A549 (cell line): ENCODE data around the gene ATRN. TPM values are rescaled to one million over a fixed set of nuclear protein-coding genes. Genes with fewer than 3 reads are reported as not detected.

Source experiments
- ATAC-seq, 2 experiments: fragments of 200-7000 bp in 1 of 2; fragments of >200 bp in 1 of 2; cut with Nextera tagmentation in 1 of 2; cut with Tn5 transposase in 1 of 2; 3 replicates each; pipeline versions ENCODE4 v1.8.0 to v1.9.1; 2018 to 2020; ENCODE audit warnings: mild to moderate bottlenecking in 1 of 2, moderate library complexity in 1 of 2
- CTCF ChIA-PET: fragments of 300-600 bp; sonication (Branson Sonifier 250); formaldehyde crosslinking; extraction: SDS; loops from one replicate; lab custom pipeline; 2021; ENCODE audit warnings: antibody characterized with exemption, inconsistent platforms; lab: Yijun Ruan, JAX
- POLR2A ChIA-PET: fragments of 350-600 bp; formaldehyde crosslinking; extraction: SDS; loops from one replicate; lab custom pipeline; 2021; ENCODE audit warnings: antibody characterized with exemption, inconsistent platforms; lab: Yijun Ruan, JAX
- DNase-seq, 2 experiments: peaks; one replicate each; pipeline versions ENCODE4 v3.0.0 to v3.0.0-alpha.2; 2011 to 2016; ENCODE audit warnings: low read depth in 1 of 2, low spot score in 1 of 2
- FAIRE-seq: peaks from 2 replicates; lab custom pipeline; 2011; peaks lifted over from hg19 to GRCh38; lab: Jason Lieb, UNC
- H3K27ac ChIP-seq, 2 experiments: fragments of >200 bp; sonication (Bioruptor Twin); formaldehyde crosslinking; 3 replicates each; pipeline ENCODE4 v1.5.1; 2016 to 2017
- H3K4me1 ChIP-seq: fragments of >200 bp; sonication (Bioruptor Twin); formaldehyde crosslinking; 3 replicates; pipeline ENCODE4 v1.6.1; 2016
- H3K4me2 ChIP-seq: fragments of >200 bp; sonication (Bioruptor Twin); formaldehyde crosslinking; 3 replicates; pipeline ENCODE4 v1.6.1; 2016
- H3K4me3 ChIP-seq: fragments of >200 bp; sonication (Bioruptor Twin); formaldehyde crosslinking; 3 replicates; pipeline ENCODE4 v1.5.1; 2016
- H3K9me3 ChIP-seq: fragments of >200 bp; sonication (Bioruptor Twin); formaldehyde crosslinking; 3 replicates; pipeline ENCODE4 v1.6.1; 2016
- ATOH8 ChIP-seq: fragments of 250-450 bp; sonication (Bioruptor Pico); IDR thresholded peaks from 2 replicates; pipeline ENCODE4 v1.5.0; 2020; ENCODE audit warnings: low read depth, mild to moderate bottlenecking, moderate library complexity
- CBX8 ChIP-seq: fragments of 200-600 bp; sonication (generic); IDR thresholded peaks from 2 replicates; pipeline ENCODE4 v1.6.1; 2016
- CEBPB ChIP-seq, 2 experiments: fragments of >200 bp in 1 of 2; sonication (Bioruptor Twin) in 1 of 2; formaldehyde crosslinking in 1 of 2; IDR thresholded peaks; 2 replicates each; pipeline ENCODE4 v1.6.1; 2012 to 2016
- CHD2 ChIP-seq: fragments of 150-350 bp; IDR thresholded peaks from 2 replicates; pipeline ENCODE4 v1.6.1; 2014; ENCODE audit warnings: low read length; ENCODE audit not compliant: partially characterized antibody
- CTCF ChIP-seq: fragments of >200 bp; sonication (Bioruptor Twin); formaldehyde crosslinking; IDR thresholded peaks from 3 replicates; pipeline ENCODE4 v1.5.1; 2016
- FOSB ChIP-seq: fragments of 250-450 bp; sonication (Bioruptor Pico); IDR thresholded peaks from 2 replicates; pipeline ENCODE4 v1.5.0; 2020; ENCODE audit warnings: mild to moderate bottlenecking, moderate library complexity
- FOSL2 ChIP-seq, 2 experiments: fragments of 450-650 bp in 1 of 2; fragments of >200 bp in 1 of 2; sonication (Bioruptor Twin) in 1 of 2; formaldehyde crosslinking; IDR thresholded peaks; 2 replicates each; pipeline versions ENCODE4 v1.5.0 to v1.6.1; 2016 to 2020; ENCODE audit warnings: mild to moderate bottlenecking in 1 of 2, moderate library complexity in 1 of 2
- FOXS1 ChIP-seq: fragments of 250-450 bp; sonication (Bioruptor Pico); IDR thresholded peaks from 2 replicates; pipeline ENCODE4 v1.5.0; 2020; ENCODE audit warnings: mild to moderate bottlenecking, moderate library complexity
- HOXA7 ChIP-seq: fragments of 250-450 bp; sonication (Bioruptor Pico); IDR thresholded peaks from 2 replicates; pipeline ENCODE4 v1.5.0; 2020; ENCODE audit warnings: mild to moderate bottlenecking, moderate library complexity
- JUN ChIP-seq, 2 experiments: fragments of >200 bp; sonication (Bioruptor Twin); formaldehyde crosslinking; IDR thresholded peaks; 2 replicates in 1 of 2; 3 replicates in 1 of 2; pipeline ENCODE4 v1.6.1; 2016 to 2017
- MAFK ChIP-seq: fragments of 450-650 bp; IDR thresholded peaks from 2 replicates; pipeline ENCODE4 v1.6.1; 2014; ENCODE audit not compliant: partially characterized antibody
- MAZ ChIP-seq: fragments of 150-350 bp; IDR thresholded peaks from 2 replicates; pipeline ENCODE4 v1.6.1; 2014; ENCODE audit warnings: antibody characterized with exemption, low read depth, low read length, borderline replicate concordance
- MYC ChIP-seq: IDR thresholded peaks from 2 replicates; pipeline ENCODE4 v1.6.1; 2012; ENCODE audit warnings: mild to moderate bottlenecking, inconsistent platforms, low read length, improper control_type of control experiment, borderline replicate concordance
- NPAS2 ChIP-seq: fragments of 250-450 bp; sonication (Bioruptor Pico); IDR thresholded peaks from 2 replicates; pipeline ENCODE4 v1.8.0; 2022; ENCODE audit warnings: mild to moderate bottlenecking, moderate library complexity, borderline replicate concordance
- PBX3 ChIP-seq: IDR thresholded peaks from 2 replicates; pipeline ENCODE4 v1.6.1; 2012
- PHF8 ChIP-seq: fragments of 200-600 bp; sonication (generic); IDR thresholded peaks from 2 replicates; pipeline ENCODE4 v1.6.1; 2016; ENCODE audit warnings: low read depth, mild to moderate bottlenecking, antibody characterized with exemption, moderate library complexity, borderline replicate concordance
- POLR2AphosphoS2 ChIP-seq: conservative IDR thresholded peaks from 2 replicates; pipeline ENCODE4 v1.6.1; 2012; ENCODE audit warnings: low read length, improper control_type of control experiment, inconsistent platforms
- RARB ChIP-seq: fragments of 250-450 bp; sonication (Bioruptor Pico); IDR thresholded peaks from 2 replicates; pipeline ENCODE4 v1.8.0; 2021; ENCODE audit warnings: mild to moderate bottlenecking, moderate library complexity
- RFX5 ChIP-seq: fragments of 450-650 bp; IDR thresholded peaks from 2 replicates; pipeline ENCODE4 v1.7.1; 2014; ENCODE audit warnings: antibody characterized with exemption, mild to moderate bottlenecking, moderate library complexity
- SREBF2 ChIP-seq: fragments of 450-650 bp; IDR thresholded peaks from 2 replicates; pipeline ENCODE4 v1.6.1; 2014; ENCODE audit warnings: mild to moderate bottlenecking, moderate library complexity
- TP53 ChIP-seq: fragments of 250-450 bp; sonication (Bioruptor Pico); IDR thresholded peaks from 2 replicates; pipeline ENCODE4 v1.5.0; 2021; ENCODE audit warnings: mild to moderate bottlenecking, moderate library complexity
- ZFP36 ChIP-seq: fragments of 450-650 bp; IDR thresholded peaks from 2 replicates; pipeline ENCODE4 v1.6.1; 2014; ENCODE audit warnings: borderline replicate concordance; ENCODE audit not compliant: partially characterized antibody
- WGBS: methylation state at CpG from one replicate; pipeline ENCODE4 v1.1.6; 2017; ENCODE audit errors: missing lambda C conversion rate; 5-methylcytosine and 5-hydroxymethylcytosine counted together
- polyA plus RNA-seq, 4 experiments: library from polyadenylated mRNA; depleted of rRNA in 3 of 4; stranded (reverse); fragments of >200 nt; fragmentation: RNase III in 1 of 4; extraction: RNeasy Plus Mini Kit Qiagen cat#74134 plus additional on column Dnase treatment in 1 of 4; gene quantifications; 2 replicates in 3 of 4; 3 replicates in 1 of 4; pipeline ENCODE4 v1.2.3, GENCODE V29; 2011 to 2017

Gene ATRN
- polyA plus RNA-seq, 2 of the 4 experiments (the other 2 are of a cell fraction), result 21.3 to 58.7 TPM

GRCh38 chr20:3673221-3674070 lies 202.6 kb downstream of the ATRN start:
- Histone ChIP-seq H3K9me3 (no peaks in the 10 kb centered on the region), H3K4me2 (peak overlapping the region; percentile 91), H3K4me3 (peak overlapping the region; percentile 39; the same call in 2 of the 3 replicates), H3K4me1 (peaks cover 34% of the 10 kb centered on the region), H3K27ac (no peak overlapping the region)
- DNase-seq (no peak), FAIRE-seq (no peak), ATAC-seq (no peak)
- ChIA-PET POLR2A (no interaction called here), CTCF (interaction anchor here (0.6 to 61.5 kb wide), 12 partner anchors 12 to 435 kb away, joined by 3 to 2233 read pairs (median 4); partner anchors contain the start of genes ADISSP, CENPB, HSPA12B and SIGLEC1)
- WGBS, result 54% methylated on average over 67 of the region's 90 CpGs
- TF ChIP-seq PBX3, result no peak
- TF ChIP-seq MYC, result no peak
- TF ChIP-seq ZFP36, result no peak
- no peak for TF ChIP-seq RARB (CRISPR knock-in tag)

GRCh38 chr20:3674447-3674846 lies 203.6 kb downstream of the ATRN start:
- peaks cover 34% of the 10 kb centered on the region for H3K4me1 ChIP-seq
- DNase-seq (peak in 1 of 2 experiments; percentile 51), ATAC-seq (peak; percentile 35 to 42; a peak in 5 of 6 replicates)
- H3K4me2 ChIP-seq, result no peak overlapping the region
- H3K27ac ChIP-seq, result no peak overlapping the region
- no peak overlapping the region for H3K4me3 ChIP-seq
- POLR2A ChIA-PET, result no interaction called here
- H3K9me3 ChIP-seq, result no peaks in the 10 kb centered on the region
- no peak for TF ChIP-seq NPAS2
- no peak for TF ChIP-seq CBX8
- no peak for TF ChIP-seq TP53
- no peak for TF ChIP-seq POLR2AphosphoS2
- TF ChIP-seq, all 56 proteins: peak for 0
- no peak for FAIRE-seq
- CTCF ChIA-PET, result interaction anchor here (0.7 to 61.5 kb wide), 9 partner anchors 12 to 434 kb away, joined by 3 to 2233 read pairs (median 4); partner anchors contain the start of genes ADISSP, GFRA4, HSPA12B and SIGLEC1
- WGBS, result 41% methylated on average over 10 of the region's 10 CpGs

- Histone ChIP-seq H3K9me3 (no peaks in the 10 kb centered on the region), H3K4me3 (no peak overlapping the region), H3K27ac (no peak overlapping the region), H3K4me1 (peaks cover 37% of the 10 kb centered on the region), H3K4me2 (peak overlapping the region; percentile 6; the same call in 2 of the 3 replicates)
- 13% methylated on average over 13 of the region's 13 CpGs for WGBS
- TF ChIP-seq ZFP36 (peak; percentile 83), FOXS1 (CRISPR knock-in tag) (no peak)
- ATAC-seq (no peak), DNase-seq (no peak), FAIRE-seq (no peak)
- POLR2A ChIA-PET, result no interaction called here
- CTCF ChIA-PET, result interaction anchor here (0.7 to 61.5 kb wide), 22 partner anchors 8 to 433 kb away, joined by 3 to 2233 read pairs (median 10); partner anchors contain the start of genes ADISSP, CENPB, GFRA4 and HSPA12B
Measured at GRCh38 chr20:3674995-3675900, 204.4 kb downstream of the ATRN start.

- ATAC-seq, result no peak
- 72% methylated on average over 7 of the region's 8 CpGs for WGBS
- ChIA-PET CTCF (interaction anchor here (0.6 to 61.5 kb wide), 21 partner anchors 11 to 581 kb away, joined by 3 to 2233 read pairs (median 9); partner anchors contain the start of genes ADISSP, CENPB, HSPA12B and SIGLEC1), POLR2A (interaction anchor here (0.8 to 2.3 kb wide), 3 partner anchors 72 to 104 kb away, joined by 5 to 12 read pairs (median 7); partner anchors contain the start of genes ADISSP and SPEF1)
- no peak for FAIRE-seq
- Histone ChIP-seq H3K4me3 (no peak overlapping the region), H3K4me2 (no peak overlapping the region), H3K4me1 (peaks cover 37% of the 10 kb centered on the region), H3K9me3 (no peaks in the 10 kb centered on the region), H3K27ac (no peak overlapping the region)
- no peak for DNase-seq
- TF ChIP-seq CEBPB (IDR thresholded peaks at IDR 0.05) (no peak), FOXS1 (CRISPR knock-in tag) (no peak), FOSL2 (IDR thresholded peaks at IDR 0.05) (no peak), FOSL2 (CRISPR knock-in tag; IDR thresholded peaks at IDR 0.05) (no peak), ZFP36 (no peak), MAZ (no peak), CHD2 (no peak), MAFK (no peak), JUN (IDR thresholded peaks at IDR 0.05) (no peak), MYC (no peak), PHF8 (no peak), ATOH8 (no peak), FOSB (no peak), RFX5 (no peak), SREBF2 (no peak), HOXA7 (CRISPR knock-in tag) (no peak), CTCF (no peak)
Measured at GRCh38 chr20:3677733-3678132, 206.9 kb downstream of the ATRN start.
